ENCODE data around the gene MYO16.

MYO16 gene

DNA sequence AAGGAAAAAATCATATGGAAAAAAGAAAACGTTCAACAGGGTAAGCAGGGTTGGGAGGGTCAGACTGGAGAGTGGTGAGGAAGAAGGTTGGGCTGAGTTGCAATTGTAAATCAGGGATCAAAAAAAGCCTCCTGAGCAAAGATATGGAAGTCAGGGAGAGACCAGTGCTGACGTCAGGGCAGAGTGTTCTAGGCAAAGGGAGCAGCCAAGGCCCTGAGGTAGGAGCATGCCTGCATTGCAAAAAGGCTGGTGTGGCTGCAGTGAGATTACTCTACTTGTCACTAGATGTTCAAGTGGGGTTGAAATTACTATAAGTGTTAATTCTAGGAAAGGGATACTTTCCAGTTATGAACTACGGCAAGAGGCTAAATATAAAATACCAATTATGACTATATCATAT lies 562.0 kb downstream of the MYO16 start:
- Histone ChIP-seq H3K79me2 (ENCODE audit: insufficient read depth, low read length) (no peaks in the 10 kb centered on the region), H3K27me3 (ENCODE audit: insufficient read depth, low read length, poor library complexity, severe bottlenecking) (no peaks in the 10 kb centered on the region), H3F3A (ENCODE audit: low read depth) (no peaks in the 10 kb centered on the region), H3K4me3 (ENCODE audit: low read length, poor library complexity, severe bottlenecking) (no peak overlapping the region), H4K20me1 (ENCODE audit: insufficient read depth, low read length, poor library complexity, severe bottlenecking) (no peaks in the 10 kb centered on the region), H3K36me3 (ENCODE audit: insufficient read depth, low read length) (no peaks in the 10 kb centered on the region), H3K9me2 (replicated peaks; ENCODE audit: low read depth, low read length) (no peaks in the 10 kb centered on the region), H3K4me2 (ENCODE audit: low read depth, low read length, poor library complexity, severe bottlenecking) (no peak overlapping the region), H3K4me1 (ENCODE audit: insufficient read depth, low read length, poor library complexity, severe bottlenecking) (no peaks in the 10 kb centered on the region), H2AFZ (ENCODE audit: low read length) (no peak overlapping the region), H3K9ac (ENCODE audit: low read depth, low read length, poor library complexity, severe bottlenecking) (no peak overlapping the region), H3K9me3 (ENCODE audit: insufficient read depth, low read depth, low read length) (no peaks in the 10 kb centered on the region)
- TF ChIP-seq, protein P1, sequence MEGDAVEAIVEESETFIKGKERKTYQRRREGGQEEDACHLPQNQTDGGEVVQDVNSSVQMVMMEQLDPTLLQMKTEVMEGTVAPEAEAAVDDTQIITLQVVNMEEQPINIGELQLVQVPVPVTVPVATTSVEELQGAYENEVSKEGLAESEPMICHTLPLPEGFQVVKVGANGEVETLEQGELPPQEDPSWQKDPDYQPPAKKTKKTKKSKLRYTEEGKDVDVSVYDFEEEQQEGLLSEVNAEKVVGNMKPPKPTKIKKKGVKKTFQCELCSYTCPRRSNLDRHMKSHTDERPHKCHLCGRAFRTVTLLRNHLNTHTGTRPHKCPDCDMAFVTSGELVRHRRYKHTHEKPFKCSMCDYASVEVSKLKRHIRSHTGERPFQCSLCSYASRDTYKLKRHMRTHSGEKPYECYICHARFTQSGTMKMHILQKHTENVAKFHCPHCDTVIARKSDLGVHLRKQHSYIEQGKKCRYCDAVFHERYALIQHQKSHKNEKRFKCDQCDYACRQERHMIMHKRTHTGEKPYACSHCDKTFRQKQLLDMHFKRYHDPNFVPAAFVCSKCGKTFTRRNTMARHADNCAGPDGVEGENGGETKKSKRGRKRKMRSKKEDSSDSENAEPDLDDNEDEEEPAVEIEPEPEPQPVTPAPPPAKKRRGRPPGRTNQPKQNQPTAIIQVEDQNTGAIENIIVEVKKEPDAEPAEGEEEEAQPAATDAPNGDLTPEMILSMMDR (conservative IDR thresholded peaks at IDR 0.05; ENCODE audit: low read length) = no peak
- no peak for TF ChIP-seq EZH2phosphoT487 (IDR thresholded peaks at IDR 0.05; ENCODE audit: borderline replicate concordance)

DNA sequence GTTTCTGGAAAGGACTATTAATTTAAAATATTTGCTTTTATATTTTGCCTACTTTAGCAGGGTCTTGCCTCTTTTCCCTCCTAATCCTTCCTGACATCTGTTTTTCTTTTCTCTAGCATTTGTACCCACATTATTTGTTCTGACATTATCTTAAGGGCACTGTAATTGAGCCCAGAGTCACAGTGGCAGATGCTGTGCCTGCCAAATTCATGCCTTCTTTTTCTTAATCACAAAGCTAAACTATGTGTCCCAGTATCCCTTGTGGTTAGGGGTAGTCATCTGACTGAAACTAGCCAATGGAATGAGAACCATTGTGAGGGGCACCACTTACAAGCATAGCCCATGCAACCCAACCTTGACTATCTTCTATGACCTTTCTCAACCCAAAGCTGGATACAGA lies 562.9 kb downstream of the MYO16 start:
- Histone ChIP-seq H3K4me1 (ENCODE audit: insufficient read depth, low read length, poor library complexity, severe bottlenecking) (no peaks in the 10 kb centered on the region), H4K20me1 (ENCODE audit: insufficient read depth, low read length, poor library complexity, severe bottlenecking) (no peaks in the 10 kb centered on the region), H3F3A (ENCODE audit: low read depth) (no peaks in the 10 kb centered on the region), H3K9me2 (replicated peaks; ENCODE audit: low read depth, low read length) (no peaks in the 10 kb centered on the region), H3K27me3 (ENCODE audit: insufficient read depth, low read length, poor library complexity, severe bottlenecking) (no peaks in the 10 kb centered on the region), H3K36me3 (ENCODE audit: insufficient read depth, low read length) (no peaks in the 10 kb centered on the region), H3K79me2 (ENCODE audit: insufficient read depth, low read length) (no peaks in the 10 kb centered on the region), H3K4me3 (ENCODE audit: low read length, poor library complexity, severe bottlenecking) (no peak overlapping the region), H2AFZ (ENCODE audit: low read length) (no peak overlapping the region), H3K9me3 (ENCODE audit: insufficient read depth, low read depth, low read length) (no peaks in the 10 kb centered on the region), H3K9ac (ENCODE audit: low read depth, low read length, poor library complexity, severe bottlenecking) (no peak overlapping the region), H3K4me2 (ENCODE audit: low read depth, low read length, poor library complexity, severe bottlenecking) (no peak overlapping the region)
- TF ChIP-seq, protein P1 (conservative IDR thresholded peaks at IDR 0.05; ENCODE audit: low read length) = no peak
- TF ChIP-seq EZH2phosphoT487 (IDR thresholded peaks at IDR 0.05; ENCODE audit: borderline replicate concordance) = no peak

DNA sequence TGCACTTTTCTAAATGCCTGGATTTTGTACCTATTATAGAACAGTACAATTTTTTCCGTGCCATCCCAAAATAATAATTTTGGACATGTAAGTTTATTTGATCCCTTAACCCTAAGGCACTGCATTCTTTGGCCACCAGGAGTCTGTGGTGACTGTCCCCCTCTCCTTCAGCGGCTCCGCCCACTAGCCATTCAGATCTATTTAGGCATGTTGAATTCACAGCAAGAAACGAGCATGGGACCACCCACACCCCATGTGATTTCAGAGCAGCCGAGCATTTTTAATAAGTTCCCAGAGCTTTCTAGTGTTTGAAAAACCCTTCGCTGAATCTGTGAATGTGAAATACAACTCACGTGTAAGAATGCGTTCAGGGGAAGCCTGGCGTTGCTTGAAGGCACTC lies 567.5 kb downstream of the MYO16 start:
- TF ChIP-seq EZH2phosphoT487 (IDR thresholded peaks at IDR 0.05; ENCODE audit: borderline replicate concordance) = no peak
- TF ChIP-seq, protein P1 (conservative IDR thresholded peaks at IDR 0.05; ENCODE audit: low read length) = peak; percentile 35; the same call in 1 of the 2 replicates
- Histone ChIP-seq H3K9me2 (replicated peaks; ENCODE audit: low read depth, low read length) (no peaks in the 10 kb centered on the region), H3K9me3 (ENCODE audit: insufficient read depth, low read depth, low read length) (no peaks in the 10 kb centered on the region), H3K79me2 (ENCODE audit: insufficient read depth, low read length) (no peaks in the 10 kb centered on the region), H3K4me1 (ENCODE audit: insufficient read depth, low read length, poor library complexity, severe bottlenecking) (no peaks in the 10 kb centered on the region), H2AFZ (ENCODE audit: low read length) (no peak overlapping the region), H3K4me2 (ENCODE audit: low read depth, low read length, poor library complexity, severe bottlenecking) (no peak overlapping the region), H3F3A (ENCODE audit: low read depth) (no peaks in the 10 kb centered on the region), H3K27me3 (ENCODE audit: insufficient read depth, low read length, poor library complexity, severe bottlenecking) (no peaks in the 10 kb centered on the region), H3K9ac (ENCODE audit: low read depth, low read length, poor library complexity, severe bottlenecking) (no peak overlapping the region), H3K36me3 (ENCODE audit: insufficient read depth, low read length) (no peaks in the 10 kb centered on the region), H3K4me3 (ENCODE audit: low read length, poor library complexity, severe bottlenecking) (no peak overlapping the region), H4K20me1 (ENCODE audit: insufficient read depth, low read length, poor library complexity, severe bottlenecking) (no peaks in the 10 kb centered on the region)
